GM23248 (cell line): Measurements from ENCODE around the gene CNKSR3. TPM values are rescaled to one million over a fixed set of nuclear protein-coding genes. Genes with fewer than 3 reads are reported as not detected.

Source experiments
- DNase-seq: peaks from one replicate; pipeline ENCODE4 v3.0.0-alpha.2; 2015
- H2AFZ ChIP-seq: fragments of 200-600 bp; sonication (generic); 2 replicates; pipeline ENCODE4 v1.6.1; 2016; ENCODE audit warnings: antibody characterized with exemption
- H3F3A ChIP-seq: fragments of 200-600 bp; sonication (generic); 2 replicates; pipeline ENCODE4 v1.6.1; 2016; ENCODE audit warnings: mild to moderate bottlenecking, antibody characterized with exemption, mixed run types; ENCODE audit not compliant: insufficient read depth
- H3K27ac ChIP-seq: fragments of 200-600 bp; sonication (generic); 2 replicates; pipeline ENCODE4 v1.5.1; 2016; ENCODE audit warnings: mild to moderate bottlenecking
- H3K27me3 ChIP-seq: fragments of 200-600 bp; sonication (generic); replicated peaks from 2 replicates; pipeline ENCODE4 v1.6.1; 2016; ENCODE audit warnings: mild to moderate bottlenecking; ENCODE audit not compliant: insufficient read depth
- H3K36me3 ChIP-seq: fragments of 200-600 bp; sonication (generic); 2 replicates; pipeline ENCODE4 v1.6.1; 2016; ENCODE audit warnings: low read depth, mild to moderate bottlenecking
- H3K4me1 ChIP-seq: fragments of 200-600 bp; sonication (generic); 2 replicates; pipeline ENCODE4 v1.6.1; 2016; ENCODE audit warnings: mild to moderate bottlenecking; ENCODE audit not compliant: insufficient read depth
- H3K4me2 ChIP-seq: fragments of 200-600 bp; sonication (generic); one replicate; pipeline ENCODE4 v1.6.1; 2016; ENCODE audit warnings: mild to moderate bottlenecking; ENCODE audit not compliant: unreplicated experiment
- H3K4me3 ChIP-seq: fragments of 200-600 bp; sonication (generic); 2 replicates; pipeline ENCODE4 v1.5.1; 2016; ENCODE audit warnings: mild to moderate bottlenecking
- H3K79me2 ChIP-seq: fragments of 200-600 bp; sonication (generic); 2 replicates; pipeline ENCODE4 v1.6.1; 2016; ENCODE audit warnings: mild to moderate bottlenecking; ENCODE audit not compliant: insufficient read depth
- H3K9ac ChIP-seq: fragments of 200-600 bp; sonication (generic); 2 replicates; pipeline ENCODE4 v1.6.1; 2016; ENCODE audit warnings: mild to moderate bottlenecking
- H3K9me2 ChIP-seq: fragments of 200-600 bp; sonication (generic); 2 replicates; pipeline ENCODE4 v1.6.1; 2016; ENCODE audit warnings: mixed run types, mild to moderate bottlenecking, moderate library complexity; ENCODE audit not compliant: insufficient read depth
- H3K9me3 ChIP-seq: fragments of 200-600 bp; sonication (generic); one replicate; pipeline ENCODE4 v1.6.1; 2017; ENCODE audit warnings: low read depth
- H4K20me1 ChIP-seq: fragments of 200-600 bp; sonication (generic); 2 replicates; pipeline ENCODE4 v1.6.0; 2016; ENCODE audit not compliant: insufficient read depth
- EZH2 ChIP-seq: fragments of 200-600 bp; sonication (generic); IDR thresholded peaks from 2 replicates; pipeline ENCODE4 v1.6.1; 2018; ENCODE audit warnings: antibody characterized with exemption, mild to moderate bottlenecking; ENCODE audit not compliant: insufficient read depth, poor library complexity, severe bottlenecking
- EZH2phosphoT487 ChIP-seq: fragments of 200-600 bp; sonication (generic); IDR thresholded peaks from 2 replicates; pipeline ENCODE4 v1.6.1; 2018; ENCODE audit warnings: antibody characterized with exemption, moderate library complexity, mild to moderate bottlenecking, low read depth; ENCODE audit not compliant: insufficient read depth
- WGBS, 2 experiments: methylation state at CpG; one replicate each; pipeline ENCODE4 v1.1.6; 2015 to 2017; ENCODE audit warnings: low lambda C conversion rate in 2 of 2, low coverage in 1 of 2; ENCODE audit errors: missing lambda C conversion rate in 2 of 2; 5-methylcytosine and 5-hydroxymethylcytosine counted together
- in situ Hi-C: fragments of 300-500 bp; cut with MboI; formaldehyde crosslinking; loops from 2 replicates; pipeline ENCODE4 v1.15.0; 2020
- polyA plus RNA-seq: library from polyadenylated mRNA; unstranded; fragments of >200 nt; fragmentation: Nextera tagmentation; extraction: Ambion mirVana; gene quantifications from 2 replicates; pipeline ENCODE4 v1.2.1, GENCODE V29; 2016
- total RNA-seq: library from RNA; depleted of rRNA; stranded (reverse); fragments of >200 nt; shearing (Covaris generic); gene quantifications from 2 replicates; pipeline ENCODE4 v1.2.3, GENCODE V29; 2014; rRNA removed

The CNKSR3 gene
- 1.7 and 2.4 TPM in 2 replicates for total RNA-seq
- polyA plus RNA-seq = 1.9 TPM in 2 replicates

- no peaks in the 10 kb centered on the region for H3K36me3 ChIP-seq
- H3K4me3 ChIP-seq = peak within 1 kb of the TSS; percentile 85
- no peaks in the 10 kb centered on the region for H3K9me3 ChIP-seq
- no peaks in the 10 kb centered on the region for H3K9me2 ChIP-seq
- H3K27me3 ChIP-seq = no peaks in the 10 kb centered on the region
- peak within 1 kb of the TSS; percentile 84 for H3K27ac ChIP-seq
- no peaks in the 10 kb centered on the region for H4K20me1 ChIP-seq
- WGBS, 2 experiments = 1% methylated on average over 61 to 68 of the region's 86 CpGs
- no peak for TF ChIP-seq EZH2phosphoT487
- TF ChIP-seq EZH2 = no peak
- peaks cover 21% of the 10 kb centered on the region for H3K79me2 ChIP-seq
- peaks cover 7% of the 10 kb centered on the region; the same call in 1 of the 2 replicates for H3F3A ChIP-seq
- peak; percentile 90 for DNase-seq
- peak within 1 kb of the TSS; percentile 95 for H3K4me2 ChIP-seq
- peak within 1 kb of the TSS; percentile 79 for H3K9ac ChIP-seq
- H3K4me1 ChIP-seq = peaks cover 9% of the 10 kb centered on the region
- in situ Hi-C loops = no loop called here
- H2AFZ ChIP-seq = peak within 1 kb of the TSS; percentile 87
Measured at GRCh38 chr6:154510144-154510905, at the start of gene CNKSR3. Gene CNKSR3, minus strand, starts transcription at chr6:154510685. Its CDS starts 571 bp downstream, at chr6:154510114.

GRCh38 chr6:154558984-154559383 is 48.5 kb upstream of the CNKSR3 start:
- H2AFZ ChIP-seq = no peak overlapping the region

DNA sequence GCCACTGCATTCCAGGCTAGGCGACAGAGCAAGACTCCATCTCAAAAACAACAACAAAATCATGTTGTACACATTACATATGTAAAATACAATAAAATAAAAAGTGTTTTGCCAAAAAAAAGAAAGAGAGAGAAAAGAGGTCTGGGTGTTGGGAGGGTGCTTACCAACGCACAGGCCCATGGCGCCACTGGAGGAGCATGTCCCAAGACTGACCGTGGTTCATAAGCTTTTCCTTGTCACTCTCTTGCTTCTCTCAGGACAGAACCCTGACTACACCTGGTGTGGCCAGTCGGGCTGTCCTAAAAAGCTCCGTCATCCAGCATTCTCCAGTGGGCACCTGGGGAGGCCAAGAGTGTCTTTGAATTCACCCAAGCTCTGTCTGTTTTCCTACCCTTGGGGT is 48.0 kb upstream of the CNKSR3 start:
- H2AFZ ChIP-seq = no peak overlapping the region
- no peak for DNase-seq
- H3K79me2 ChIP-seq = no peaks in the 10 kb centered on the region
- in situ Hi-C loops = no loop called here
- H3K27me3 ChIP-seq = no peaks in the 10 kb centered on the region; the same call in 1 of the 2 replicates
- H3K27ac ChIP-seq = no peak overlapping the region
- H3K9me2 ChIP-seq = no peaks in the 10 kb centered on the region
- no peaks in the 10 kb centered on the region for H4K20me1 ChIP-seq
- H3K4me3 ChIP-seq = no peak overlapping the region
- TF ChIP-seq EZH2phosphoT487 (no peak), EZH2 (no peak)
- WGBS, 2 experiments = 89 to 92% methylated on average over 6 of the region's 6 CpGs
- no peaks in the 10 kb centered on the region for H3F3A ChIP-seq
- no peak overlapping the region for H3K9ac ChIP-seq
- H3K9me3 ChIP-seq = no peaks in the 10 kb centered on the region
- H3K4me2 ChIP-seq = no peak overlapping the region
- no peaks in the 10 kb centered on the region for H3K4me1 ChIP-seq
- no peaks in the 10 kb centered on the region for H3K36me3 ChIP-seq

More at GRCh38 chr6:154558984-154559383, 48.5 kb upstream of the CNKSR3 start:
- in situ Hi-C loops = no loop called here
- Histone ChIP-seq H3K79me2 (no peaks in the 10 kb centered on the region), H3K4me3 (no peak overlapping the region), H3F3A (no peaks in the 10 kb centered on the region), H3K9me2 (no peaks in the 10 kb centered on the region), H3K9ac (no peak overlapping the region), H4K20me1 (no peaks in the 10 kb centered on the region), H3K27me3 (no peaks in the 10 kb centered on the region; the same call in 1 of the 2 replicates), H3K9me3 (no peaks in the 10 kb centered on the region), H3K4me2 (no peak overlapping the region), H3K27ac (no peak overlapping the region), H3K36me3 (no peaks in the 10 kb centered on the region), H3K4me1 (no peaks in the 10 kb centered on the region)
- TF ChIP-seq EZH2 (no peak), EZH2phosphoT487 (no peak)
- 48 to 56% methylated on average over 5 of the region's 5 CpGs for WGBS, 2 experiments
- DNase-seq = no peak

DNA sequence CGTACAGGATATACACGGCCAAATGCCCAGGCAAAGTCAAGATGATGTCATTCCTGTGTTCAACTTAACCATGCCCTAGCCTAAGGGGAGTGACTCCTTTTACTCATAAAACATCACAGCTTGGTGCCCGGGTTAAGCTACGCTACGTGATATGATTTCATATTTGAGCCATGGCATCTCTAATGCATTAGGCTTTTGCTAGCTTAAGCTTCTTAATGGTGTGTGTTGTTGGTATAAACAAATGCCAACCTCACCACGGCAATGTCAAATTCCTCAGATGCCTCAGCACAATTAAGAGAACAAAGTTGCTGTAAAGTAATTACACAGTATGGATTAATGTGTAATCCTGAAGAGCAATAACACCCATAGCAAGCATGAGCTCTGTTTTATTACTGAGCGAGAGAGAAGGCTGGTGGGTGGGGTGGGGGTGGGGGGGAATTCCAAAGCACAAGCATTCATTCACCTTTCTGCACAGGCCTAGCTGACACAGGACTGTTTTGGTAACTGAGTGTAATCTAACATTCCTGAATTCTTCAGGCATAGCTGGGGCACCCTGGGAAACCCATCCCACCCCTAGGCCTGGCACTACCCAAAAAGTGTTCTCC is 44.7 kb upstream of the CNKSR3 start:
- 57 to 59% methylated on average over 7 of the region's 7 CpGs for WGBS, 2 experiments
- TF ChIP-seq EZH2phosphoT487 (no peak), EZH2 (no peak)
- no peak overlapping the region for H3K4me2 ChIP-seq
- no peaks in the 10 kb centered on the region for H4K20me1 ChIP-seq
- no peaks in the 10 kb centered on the region for H3F3A ChIP-seq
- no peak overlapping the region for H3K9ac ChIP-seq
- no peaks in the 10 kb centered on the region; the same call in none of the 2 replicates for H3K27me3 ChIP-seq
- peak; percentile 39 for DNase-seq
- H3K27ac ChIP-seq = no peak overlapping the region
- H3K36me3 ChIP-seq = no peaks in the 10 kb centered on the region
- no peaks in the 10 kb centered on the region for H3K9me3 ChIP-seq
- in situ Hi-C loops = no loop called here
- H2AFZ ChIP-seq = no peak overlapping the region
- no peaks in the 10 kb centered on the region for H3K79me2 ChIP-seq
- H3K4me1 ChIP-seq = no peaks in the 10 kb centered on the region
- H3K9me2 ChIP-seq = no peaks in the 10 kb centered on the region
- no peak overlapping the region for H3K4me3 ChIP-seq
